ENCODE results near the gene WASL. TPM values are rescaled to one million over a fixed set of nuclear protein-coding genes. Genes with fewer than 3 reads are reported as not detected.
A peak's percentile ranks its signal among the peaks of the same experiment; 100 is the strongest.
"Not testable (repeated sequence)": the region's sequence is repeated elsewhere in the genome, so short reads cannot be mapped to it uniquely, and the experiment has no call there.

The WASL gene
- 33.7 TPM for total RNA-seq (ENCODE audit: unreplicated experiment)
- long read RNA-seq, partial matches to known transcripts = 5 of 6 reads
- long read RNA-seq, other reads (novel, unspliced or antisense) = 1 of 6 reads

DNA sequence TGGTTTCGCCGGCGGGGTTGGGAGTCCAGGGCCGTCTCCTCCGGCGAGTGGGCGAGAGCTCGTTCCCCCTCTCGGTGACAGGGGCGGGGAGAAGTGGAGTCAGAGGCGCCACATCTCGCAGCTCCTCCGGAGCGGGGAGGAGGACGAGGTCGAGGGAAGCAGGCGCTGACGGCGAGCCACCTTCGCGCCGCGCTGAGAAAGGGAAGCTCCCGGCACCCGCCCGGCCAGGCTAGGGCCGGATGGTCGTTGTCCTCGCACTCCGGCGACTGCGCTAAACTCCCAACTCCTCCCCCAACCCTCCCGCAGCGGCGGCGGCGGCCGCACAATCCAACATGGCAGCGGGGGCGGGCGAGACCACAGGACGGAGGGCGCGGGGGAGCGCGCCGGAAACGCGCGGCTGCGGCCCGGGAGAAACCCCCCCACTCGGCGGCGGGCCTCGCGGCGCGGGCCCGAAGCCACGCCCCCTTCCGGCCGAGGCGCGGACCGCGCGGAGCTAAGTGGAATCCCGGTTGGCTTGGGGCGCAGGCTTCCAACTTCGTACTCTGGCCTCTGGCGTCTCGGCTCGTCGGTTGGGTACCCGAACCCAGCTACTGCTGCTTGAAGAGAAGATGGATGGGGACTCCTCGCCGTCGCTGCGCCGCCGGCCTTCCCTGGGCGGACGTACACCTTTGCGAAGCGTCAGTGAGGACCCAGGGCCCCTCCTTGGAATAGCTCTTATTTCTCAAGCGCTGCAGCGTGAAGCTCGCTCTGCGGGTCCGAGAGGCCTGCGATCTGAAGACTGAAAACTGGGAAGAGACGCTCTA, at the start of gene WASL:
Gene WASL, minus strand, starts transcription at position 270 of the 803 bp plus-strand sequence. Its CDS starts 269 bp downstream, at position 1.
- DNase-seq (ENCODE audit: low spot score) = peak; percentile 96
- Mint-ChIP-seq H3K9me3 (ENCODE audit: unreplicated experiment) (no peaks in the 10 kb centered on the region), H3K4me3 (ENCODE audit: unreplicated experiment) (peak within 1 kb of the TSS; percentile 98), H3K4me1 (ENCODE audit: unreplicated experiment) (peaks cover 37% of the 10 kb centered on the region), H3K27ac (ENCODE audit: unreplicated experiment) (peak within 1 kb of the TSS; percentile 94), H3K36me3 (ENCODE audit: low read depth, unreplicated experiment) (peaks cover 12% of the 10 kb centered on the region), H3K27me3 (ENCODE audit: unreplicated experiment) (peaks cover 10% of the 10 kb centered on the region)
- no peak for TF ChIP-seq CTCF (IDR thresholded peaks at IDR 0.05; ENCODE audit: unreplicated experiment)

DNA sequence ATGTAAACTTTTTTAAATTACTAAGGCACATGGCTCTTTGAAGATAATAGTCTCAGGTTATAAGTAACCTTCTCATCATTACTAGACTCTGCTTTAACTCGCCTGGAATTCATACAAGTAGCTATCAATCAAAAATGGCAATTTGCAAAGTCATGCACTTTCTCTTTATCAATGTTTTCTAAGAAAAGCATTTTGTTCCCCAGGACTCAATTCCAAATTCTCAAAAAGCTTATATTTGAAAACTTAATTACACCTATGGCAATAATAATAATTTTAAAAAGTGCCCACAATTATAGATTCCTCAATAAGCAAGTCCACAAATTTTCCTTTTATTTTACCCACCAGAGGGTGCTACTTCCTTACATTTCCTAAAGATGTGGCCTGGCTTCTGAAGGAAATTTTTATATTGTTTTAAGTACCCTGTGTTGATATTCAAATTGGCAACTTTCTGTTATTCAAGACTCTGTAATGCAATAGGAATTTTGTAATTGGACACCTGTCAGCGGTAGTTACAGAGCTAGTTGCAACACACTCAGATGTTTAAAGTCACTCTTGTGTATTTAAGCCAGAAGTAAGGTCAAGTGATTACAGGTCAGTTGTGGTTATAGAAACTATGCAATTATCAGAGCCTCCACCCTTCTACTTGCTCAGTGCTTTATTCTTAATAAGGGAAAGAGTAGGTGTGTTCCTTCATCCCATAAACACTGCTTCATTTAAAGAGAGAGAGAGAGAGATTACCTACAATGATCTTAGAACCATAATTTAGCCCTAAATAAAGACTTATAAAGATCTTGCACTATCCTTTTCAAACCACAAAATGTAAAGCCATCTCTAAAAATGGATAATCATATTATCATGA, 49.1 kb upstream of the WASL start:
- DNase-seq (ENCODE audit: low spot score) = no peak
- H3K27ac Mint-ChIP-seq (ENCODE audit: unreplicated experiment) = no peak overlapping the region
- no peaks in the 10 kb centered on the region for H3K9me3 Mint-ChIP-seq (ENCODE audit: unreplicated experiment)
- no peaks in the 10 kb centered on the region for H3K36me3 Mint-ChIP-seq (ENCODE audit: low read depth, unreplicated experiment)
- no peak overlapping the region for H3K4me3 Mint-ChIP-seq (ENCODE audit: unreplicated experiment)
- no peaks in the 10 kb centered on the region for H3K27me3 Mint-ChIP-seq (ENCODE audit: unreplicated experiment)
- peaks cover 6% of the 10 kb centered on the region for H3K4me1 Mint-ChIP-seq (ENCODE audit: unreplicated experiment)
- TF ChIP-seq CTCF (IDR thresholded peaks at IDR 0.05; ENCODE audit: unreplicated experiment) = peak; percentile 74

DNA sequence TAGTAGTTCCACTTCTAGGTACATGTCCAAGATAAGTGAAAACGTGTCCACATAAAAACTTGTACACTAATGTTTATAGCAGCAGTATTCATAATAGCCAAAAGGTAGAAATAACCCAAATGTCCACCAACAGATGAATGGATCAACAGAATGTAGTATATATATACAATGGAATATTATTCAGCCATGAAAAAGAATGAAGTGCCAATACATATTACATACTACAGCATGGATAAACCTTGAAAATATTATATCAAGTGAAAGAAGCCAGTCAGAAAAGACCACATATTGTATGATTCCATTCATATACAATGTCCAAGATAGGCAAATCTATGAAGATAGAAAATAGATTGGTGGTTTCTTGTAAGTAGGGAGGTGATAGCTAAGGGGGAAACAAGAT, 47.8 kb upstream of the WASL start:
- DNase-seq (ENCODE audit: low spot score) = no peak
- H3K36me3 Mint-ChIP-seq (ENCODE audit: low read depth, unreplicated experiment) = no peaks in the 10 kb centered on the region
- H3K4me3 Mint-ChIP-seq (ENCODE audit: unreplicated experiment) = no peak overlapping the region
- peaks cover 6% of the 10 kb centered on the region for H3K4me1 Mint-ChIP-seq (ENCODE audit: unreplicated experiment)
- H3K9me3 Mint-ChIP-seq (ENCODE audit: unreplicated experiment) = no peaks in the 10 kb centered on the region
- no peak overlapping the region for H3K27ac Mint-ChIP-seq (ENCODE audit: unreplicated experiment)
- no peaks in the 10 kb centered on the region for H3K27me3 Mint-ChIP-seq (ENCODE audit: unreplicated experiment)
- no peak for TF ChIP-seq CTCF (IDR thresholded peaks at IDR 0.05; ENCODE audit: unreplicated experiment)

GRCh38 chr7:123795917-123796316, 47.1 kb upstream of the WASL start:
- H3K4me1 Mint-ChIP-seq (ENCODE audit: unreplicated experiment) = peaks cover 6% of the 10 kb centered on the region

DNA sequence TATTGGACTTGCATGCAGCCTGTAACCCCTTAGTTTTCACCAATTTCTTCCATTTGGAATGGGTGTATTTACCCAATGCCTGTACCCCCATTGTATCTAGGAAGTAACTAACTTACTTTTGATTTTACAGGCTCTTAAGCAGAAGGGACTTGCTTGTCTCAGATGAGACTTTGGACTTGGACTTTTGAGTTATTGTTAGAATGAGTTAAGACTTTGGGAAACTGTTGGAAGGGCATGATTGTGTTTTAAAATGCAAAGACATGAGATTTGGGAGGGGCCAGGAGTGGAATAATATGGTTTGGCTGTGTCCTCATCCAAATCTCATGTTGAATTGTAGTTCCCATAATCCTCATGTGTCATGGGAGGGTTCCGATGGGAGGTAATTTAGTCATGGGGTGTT, 46.3 kb upstream of the WASL start:
- H3K36me3 Mint-ChIP-seq (ENCODE audit: low read depth, unreplicated experiment); H3K27me3 Mint-ChIP-seq (ENCODE audit: unreplicated experiment); H3K4me3 Mint-ChIP-seq (ENCODE audit: unreplicated experiment); H3K27ac Mint-ChIP-seq (ENCODE audit: unreplicated experiment); H3K4me1 Mint-ChIP-seq (ENCODE audit: unreplicated experiment); H3K9me3 Mint-ChIP-seq (ENCODE audit: unreplicated experiment); DNase-seq (ENCODE audit: low spot score): not testable (repeated sequence)

More at GRCh38 chr7:123795917-123796316, 47.1 kb upstream of the WASL start:
- Mint-ChIP-seq H3K9me3 (ENCODE audit: unreplicated experiment) (no peaks in the 10 kb centered on the region), H3K4me3 (ENCODE audit: unreplicated experiment) (no peak overlapping the region), H3K27ac (ENCODE audit: unreplicated experiment) (no peak overlapping the region), H3K27me3 (ENCODE audit: unreplicated experiment) (no peaks in the 10 kb centered on the region), H3K36me3 (ENCODE audit: low read depth, unreplicated experiment) (no peaks in the 10 kb centered on the region)
- no peak for DNase-seq (ENCODE audit: low spot score)
- no peak for TF ChIP-seq CTCF (IDR thresholded peaks at IDR 0.05; ENCODE audit: unreplicated experiment)

Measured in endothelial cell (in vitro differentiated cells).